Erythroblast (primary cell): ENCODE measurements around the gene OR2Z1.
"Not testable (repeated sequence)": the region's sequence is repeated elsewhere in the genome, so short reads cannot be mapped to it uniquely, and the experiment has no call there.

Experiments used
- DNase-seq, 2 experiments: peaks; one replicate each; lab custom pipeline; 2025; lab: John Stamatoyannopoulos, UW
- GATA1 ChIP-seq: IDR thresholded peaks from 2 replicates; pipeline ENCODE4 v1.6.1; 2011; ENCODE audit warnings: low read depth, mild to moderate bottlenecking, control low read depth, low read length, moderate library complexity
- POLR2A ChIP-seq: IDR thresholded peaks from 2 replicates; pipeline ENCODE4 v1.6.1; 2011; ENCODE audit warnings: mild to moderate bottlenecking, low read length

The OR2Z1 gene

GRCh38 chr19:8695911-8696310 is 25.5 kb upstream of the OR2Z1 start:
- no peak for DNase-seq
- TF ChIP-seq POLR2A, result no peak
- TF ChIP-seq GATA1, result no peak

DNA sequence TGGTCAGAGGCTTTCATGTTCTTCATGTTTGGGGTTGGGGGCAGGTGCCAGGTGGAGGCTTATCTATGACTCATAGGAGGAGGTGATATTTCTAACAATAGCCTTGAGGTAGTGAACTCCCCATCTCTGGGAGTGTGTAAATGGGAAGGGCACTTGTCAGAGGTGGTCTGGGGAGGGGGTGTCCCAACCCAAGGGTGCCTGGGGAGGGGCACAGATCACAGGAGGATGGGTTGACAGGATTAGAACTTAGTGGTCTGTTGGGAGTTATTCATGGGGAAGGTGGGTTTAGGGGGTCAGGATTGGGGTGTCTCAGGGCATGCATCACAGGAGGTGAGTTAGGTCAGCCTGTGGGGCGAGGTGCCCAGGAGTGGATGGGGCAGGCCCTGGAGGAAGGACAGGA is 24.4 kb upstream of the OR2Z1 start:
- no peak for DNase-seq

DNA sequence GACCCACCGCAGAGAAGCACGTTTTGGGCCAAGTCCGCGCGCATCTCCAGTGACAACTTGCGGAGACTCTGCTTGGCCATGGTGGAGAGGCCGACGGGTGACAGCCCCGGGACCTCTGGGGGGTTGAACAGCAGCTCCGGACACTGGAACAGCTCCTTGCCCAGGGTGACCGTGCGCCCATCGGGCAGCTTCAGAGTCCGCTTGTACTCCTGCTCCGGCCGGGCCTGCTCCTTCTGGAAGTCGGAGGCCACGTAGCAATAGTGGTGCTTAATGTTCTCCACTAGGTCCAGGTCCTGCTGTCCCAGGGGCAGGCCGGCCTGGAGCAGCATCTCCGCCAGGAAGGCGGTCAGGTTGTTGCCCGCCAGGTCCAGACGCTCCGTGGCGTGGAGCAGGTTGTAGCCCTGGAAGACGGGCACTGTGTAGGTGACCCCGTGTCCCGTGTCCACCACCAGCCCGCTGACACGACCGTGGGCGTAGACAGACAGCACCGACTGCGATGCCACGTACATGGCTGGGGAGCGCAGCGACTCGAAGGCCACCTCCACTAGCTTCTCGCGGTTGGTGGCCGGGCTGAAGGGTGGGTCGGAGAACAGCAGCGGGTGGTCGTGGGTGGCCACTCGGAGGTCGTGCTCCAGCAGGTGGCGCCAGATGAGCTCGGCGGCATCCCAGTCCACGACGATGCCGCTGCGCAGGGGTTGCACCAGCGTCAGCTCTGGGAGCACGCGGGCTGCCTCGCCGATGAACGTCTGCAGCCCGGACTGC is 23.6 kb upstream of the OR2Z1 start:
- no peak for DNase-seq
- no peak for TF ChIP-seq GATA1
- no peak for TF ChIP-seq POLR2A

More for the DNA sequence above, 24.4 kb upstream of the OR2Z1 start:
- TF ChIP-seq POLR2A (no peak), GATA1 (no peak)

DNA sequence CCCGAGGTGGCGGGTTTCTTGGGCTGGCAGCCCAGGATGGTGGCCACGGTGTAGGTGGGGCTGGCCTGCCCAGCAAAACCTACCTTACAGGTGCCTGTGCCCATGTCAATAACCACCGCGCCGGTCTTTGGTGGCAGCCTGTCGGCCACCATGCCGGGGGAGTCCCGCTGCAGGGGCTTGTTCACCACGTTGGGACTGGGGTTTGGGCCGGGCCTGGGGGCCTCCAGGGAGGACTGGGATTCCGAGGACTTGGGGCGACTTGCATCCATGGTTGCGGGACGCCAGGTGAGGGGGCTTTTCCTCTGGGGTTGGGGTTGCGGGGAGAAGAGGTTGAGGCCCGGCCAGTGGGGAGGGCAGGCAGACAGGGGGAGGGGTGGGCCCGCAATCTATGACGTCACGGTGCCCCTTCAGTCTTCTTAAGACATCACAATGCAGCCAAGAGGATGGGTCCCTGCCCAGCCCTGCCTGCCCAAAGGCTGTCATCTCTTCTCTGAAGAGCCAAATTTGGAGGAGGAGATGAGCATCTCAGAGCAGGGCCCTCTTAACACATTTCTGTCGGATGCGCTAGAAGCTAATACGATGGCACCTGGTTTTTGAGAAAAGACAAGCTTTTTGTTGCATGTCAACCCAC is 22.9 kb upstream of the OR2Z1 start, which contains the start of gene ACTL9:
Gene ACTL9, minus strand, starts transcription at position 363 of the 631 bp plus-strand sequence. Its CDS starts 94 bp downstream, at position 269.
- TF ChIP-seq GATA1 (no peak), POLR2A (no peak)
- DNase-seq, result no peak

- no peak for DNase-seq
These were observed 21.5 kb upstream of the OR2Z1 start for GRCh38 chr19:8699908-8700307.

DNA sequence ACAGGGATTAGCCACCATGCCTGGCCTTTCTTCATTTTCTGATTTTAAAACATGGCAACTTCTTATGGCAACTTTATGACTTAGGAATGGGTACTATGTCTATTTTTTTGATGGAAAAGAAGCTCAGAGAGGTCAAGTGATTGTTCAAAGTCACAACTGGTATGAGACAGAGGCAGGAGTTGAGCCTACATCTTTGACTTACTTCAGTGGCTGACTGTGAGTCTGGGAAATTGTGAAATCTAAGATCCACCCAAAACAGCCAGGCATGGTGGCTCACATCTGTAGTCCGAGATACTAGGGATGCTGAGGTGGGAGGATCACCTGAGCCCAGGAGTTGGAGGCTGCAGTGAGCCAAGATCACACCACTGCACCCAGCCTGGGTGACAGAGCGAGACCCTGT is 20.5 kb upstream of the OR2Z1 start:
- no peak for TF ChIP-seq GATA1
- TF ChIP-seq POLR2A, result no peak
- no peak for DNase-seq

More at GRCh38 chr19:8699908-8700307, 21.5 kb upstream of the OR2Z1 start:
- no peak for TF ChIP-seq POLR2A
- no peak for TF ChIP-seq GATA1

DNA sequence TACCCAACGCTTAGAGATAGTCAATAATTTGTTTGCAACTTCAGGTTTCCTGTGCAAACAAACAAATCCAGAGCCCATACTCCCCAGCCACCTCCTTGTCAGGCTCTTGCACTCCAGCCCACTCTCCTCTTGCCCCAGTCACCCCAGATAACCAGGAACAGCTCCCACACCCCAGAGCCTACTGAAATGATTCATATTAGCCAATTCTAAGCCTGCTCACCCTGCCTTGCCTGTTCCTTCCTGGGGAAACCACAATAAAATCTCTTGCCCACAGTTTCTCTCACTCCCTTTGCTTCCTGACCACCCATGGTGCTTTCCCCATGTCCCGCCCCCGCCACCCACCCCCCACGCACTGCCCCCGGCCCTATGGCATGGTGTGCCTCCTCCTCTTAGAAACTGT is 19.1 kb upstream of the OR2Z1 start:
- no peak for DNase-seq

GRCh38 chr19:8703223-8703622 is 18.2 kb upstream of the OR2Z1 start:
- TF ChIP-seq POLR2A, result no peak
- TF ChIP-seq GATA1, result no peak
- DNase-seq, result no peak

More for the DNA sequence above, 19.1 kb upstream of the OR2Z1 start:
- TF ChIP-seq POLR2A (no peak), GATA1 (no peak)

- DNase-seq, result not testable (repeated sequence)
These were observed 16.1 kb upstream of the OR2Z1 start for GRCh38 chr19:8705304-8705703.

DNA sequence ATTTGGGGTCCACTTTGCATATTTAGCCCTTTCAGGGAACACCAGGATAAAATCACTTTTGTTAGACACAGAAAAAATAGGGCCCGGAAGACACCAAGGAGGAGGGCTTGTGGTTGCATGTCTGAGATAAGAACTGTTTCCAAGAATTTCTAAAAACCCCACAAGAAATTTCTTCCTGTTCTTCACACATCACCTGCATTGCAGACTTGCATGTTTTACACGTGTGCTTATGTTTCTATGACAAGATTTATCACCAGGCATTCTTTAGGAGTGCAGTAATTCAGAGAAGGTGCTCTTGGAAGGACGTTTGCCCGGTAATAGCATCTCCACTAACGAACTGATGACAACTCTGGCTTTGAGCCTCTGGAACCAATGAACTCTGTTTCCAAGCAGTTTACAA is 15.7 kb upstream of the OR2Z1 start:
- DNase-seq, result no peak
- no peak for TF ChIP-seq GATA1
- TF ChIP-seq POLR2A, result no peak

- not testable (repeated sequence) for DNase-seq
These were observed 11.1 kb upstream of the OR2Z1 start for GRCh38 chr19:8710337-8710736.

- no peak for DNase-seq
- TF ChIP-seq POLR2A (no peak), GATA1 (no peak)
These were observed 598 bp downstream of the OR2Z1 start for GRCh38 chr19:8722032-8722431.

GRCh38 chr19:8724276-8724675 is 2.8 kb downstream of the OR2Z1 start:
- DNase-seq, result no peak
- TF ChIP-seq GATA1, result no peak
- no peak for TF ChIP-seq POLR2A

DNA sequence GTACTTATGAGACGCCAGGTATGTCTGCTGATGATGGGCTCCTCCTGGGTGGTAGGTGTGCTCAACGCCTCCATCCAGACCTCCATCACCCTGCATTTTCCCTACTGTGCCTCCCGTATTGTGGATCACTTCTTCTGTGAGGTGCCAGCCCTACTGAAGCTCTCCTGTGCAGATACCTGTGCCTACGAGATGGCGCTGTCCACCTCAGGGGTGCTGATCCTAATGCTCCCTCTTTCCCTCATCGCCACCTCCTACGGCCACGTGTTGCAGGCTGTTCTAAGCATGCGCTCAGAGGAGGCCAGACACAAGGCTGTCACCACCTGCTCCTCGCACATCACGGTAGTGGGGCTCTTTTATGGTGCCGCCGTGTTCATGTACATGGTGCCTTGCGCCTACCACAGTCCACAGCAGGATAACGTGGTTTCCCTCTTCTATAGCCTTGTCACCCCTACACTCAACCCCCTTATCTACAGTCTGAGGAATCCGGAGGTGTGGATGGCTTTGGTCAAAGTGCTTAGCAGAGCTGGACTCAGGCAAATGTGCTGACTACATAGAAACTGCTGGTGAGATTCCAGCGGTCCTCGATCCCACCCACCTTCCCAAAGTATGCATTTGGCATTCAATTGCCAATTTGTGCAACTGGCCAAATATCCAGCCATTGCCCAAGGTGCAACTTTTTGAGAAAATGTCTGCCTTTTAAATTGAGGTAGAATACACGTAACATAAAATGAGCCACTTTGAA is 10.2 kb downstream of the OR2Z1 start:
- TF ChIP-seq POLR2A (no peak), GATA1 (no peak)
- DNase-seq, result no peak
